ENCODE measurements around the gene LAMP5. TPM values are rescaled to one million over a fixed set of nuclear protein-coding genes. Genes with fewer than 3 reads are reported as not detected.

LAMP5 gene
- 100 to 1,000 TPM in 3 of 8 experiments, 10 to 100 TPM in 2, 1 to 10 TPM in 1, under 1 TPM in 2; 0.20 to 104 (median 54.6) TPM for total RNA-seq

GRCh38 chr20:9514461-9515213, at the start of gene LAMP5:
Gene LAMP5 (plus strand): TSS chr20:9514590. CDS start chr20:9514853, 263 bp downstream.
- in situ Hi-C loops (cut with MboI; ENCODE audit: low pct_unique_long_range_greater_than_20kb in 2 of 9, low sequenced_read_pairs in 9 of 9, unreplicated experiment in 9 of 9): no loop called here
- 0 to 43% (median 1%) methylated on average over 2 to 9 of the region's 38 CpGs; no CpG with 5 or more reads in 2 of the 10 experiments for WGBS, 10 experiments
- peak; percentile 84 to 91 (median 88) for ATAC-seq (replicated peaks in 6 of 8)
- H3K27ac ChIP-seq: peak within 1 kb of the TSS in 1 of 2 donors; percentile 80
- peaks cover 27 to 54% of the 10 kb centered on the region in 2 donors for H3K4me1 ChIP-seq (replicated peaks in 1 of 2)
- H3K4me3 ChIP-seq: peak within 1 kb of the TSS; percentile 48 to 71 (median 55)

GRCh38 chr20:9467995-9468394, 46.4 kb upstream of the LAMP5 start:
- ATAC-seq (replicated peaks in 6 of 8): peak in 2 of 8 experiments; percentile 45 to 58
- in situ Hi-C loops (cut with MboI; ENCODE audit: low pct_unique_long_range_greater_than_20kb in 2 of 9, low sequenced_read_pairs in 9 of 9, unreplicated experiment in 9 of 9): no loop called here

GRCh38 chr20:9474835-9475415, 39.5 kb upstream of the LAMP5 start:
- H3K4me3 ChIP-seq: no peak overlapping the region
- ATAC-seq (replicated peaks in 6 of 8): peak in 3 of 8 experiments; percentile 36 to 93 (median 87)
- peaks cover 0 to 19% of the 10 kb centered on the region in 2 donors for H3K4me1 ChIP-seq (replicated peaks in 1 of 2)
- in situ Hi-C loops (cut with MboI; ENCODE audit: low pct_unique_long_range_greater_than_20kb in 2 of 9, low sequenced_read_pairs in 9 of 9, unreplicated experiment in 9 of 9): no loop called here
- 0 to 100% (median 67%) methylated on average over 1 to 2 of the region's 2 CpGs; no CpG with 5 or more reads in 1 of the 10 experiments for WGBS, 10 experiments
- H3K27ac ChIP-seq: no peak overlapping the region

More at GRCh38 chr20:9467995-9468394, 46.4 kb upstream of the LAMP5 start:
- Histone ChIP-seq H3K4me1 (replicated peaks in 1 of 2) (no peaks in the 10 kb centered on the region), H3K27ac (no peak overlapping the region), H3K4me3 (no peak overlapping the region)
- WGBS, 10 experiments: 0 to 49% (median 20%) methylated on average over 1 to 3 of the region's 3 CpGs; no CpG with 5 or more reads in 3 of the 10 experiments

- ATAC-seq (replicated peaks in 6 of 8): peak in 2 of 8 experiments; percentile 16 to 18
- Histone ChIP-seq H3K4me1 (replicated peaks in 1 of 2) (peaks cover 0 to 19% of the 10 kb centered on the region in 2 donors), H3K27ac (no peak overlapping the region), H3K4me3 (no peak overlapping the region)
- in situ Hi-C loops (cut with MboI; ENCODE audit: low pct_unique_long_range_greater_than_20kb in 2 of 9, low sequenced_read_pairs in 9 of 9, unreplicated experiment in 9 of 9): no loop called here
Measured at GRCh38 chr20:9475456-9475855, 38.9 kb upstream of the LAMP5 start.

- 23 to 100% (median 78%) methylated on average over 2 to 4 of the region's 4 CpGs; no CpG with 5 or more reads in 1 of the 10 experiments for WGBS, 10 experiments
- H3K4me3 ChIP-seq: no peak overlapping the region
- peaks cover 0 to 19% of the 10 kb centered on the region in 2 donors for H3K4me1 ChIP-seq (replicated peaks in 1 of 2)
- no peak for ATAC-seq (replicated peaks in 6 of 8)
- no peak overlapping the region for H3K27ac ChIP-seq
- in situ Hi-C loops (cut with MboI; ENCODE audit: low pct_unique_long_range_greater_than_20kb in 2 of 9, low sequenced_read_pairs in 9 of 9, unreplicated experiment in 9 of 9): no loop called here
Measured at GRCh38 chr20:9476174-9476573, 38.2 kb upstream of the LAMP5 start.

- ATAC-seq (replicated peaks in 6 of 8): no peak
- Histone ChIP-seq H3K27ac (no peak overlapping the region), H3K4me1 (replicated peaks in 1 of 2) (peaks cover 0 to 19% of the 10 kb centered on the region in 2 donors), H3K4me3 (no peak overlapping the region)
- WGBS, 10 experiments: 67 to 100% (median 93%) methylated on average over 1 to 7 of the region's 7 CpGs
- in situ Hi-C loops (cut with MboI; ENCODE audit: low pct_unique_long_range_greater_than_20kb in 2 of 9, low sequenced_read_pairs in 9 of 9, unreplicated experiment in 9 of 9): no loop called here
Measured at GRCh38 chr20:9476637-9477036, 37.8 kb upstream of the LAMP5 start.

GRCh38 chr20:9478771-9479170, 35.6 kb upstream of the LAMP5 start:
- ATAC-seq (replicated peaks in 6 of 8): no peak
- 56 to 100% (median 94%) methylated on average over 1 to 4 of the region's 4 CpGs; no CpG with 5 or more reads in 1 of the 10 experiments for WGBS, 10 experiments
- no peak overlapping the region for H3K27ac ChIP-seq
- no peak overlapping the region for H3K4me3 ChIP-seq
- in situ Hi-C loops (cut with MboI; ENCODE audit: low pct_unique_long_range_greater_than_20kb in 2 of 9, low sequenced_read_pairs in 9 of 9, unreplicated experiment in 9 of 9): no loop called here
- peaks cover 0 to 19% of the 10 kb centered on the region in 2 donors for H3K4me1 ChIP-seq (replicated peaks in 1 of 2)

- in situ Hi-C loops (cut with MboI; ENCODE audit: low pct_unique_long_range_greater_than_20kb in 2 of 9, low sequenced_read_pairs in 9 of 9, unreplicated experiment in 9 of 9): no loop called here
- WGBS, 10 experiments: 86 to 100% (median 91%) methylated on average over 1 to 4 of the region's 4 CpGs
- Histone ChIP-seq H3K4me3 (no peak overlapping the region), H3K4me1 (replicated peaks in 1 of 2) (peaks cover 0 to 15% of the 10 kb centered on the region in 2 donors), H3K27ac (no peak overlapping the region)
- no peak for ATAC-seq (replicated peaks in 6 of 8)
Measured at GRCh38 chr20:9480066-9480465, 34.3 kb upstream of the LAMP5 start.

GRCh38 chr20:9482180-9482579, 32.2 kb upstream of the LAMP5 start:
- ATAC-seq (replicated peaks in 6 of 8): no peak
- WGBS, 10 experiments: 47 to 100% (median 91%) methylated on average over 1 to 3 of the region's 3 CpGs

GRCh38 chr20:9483131-9483530, 31.3 kb upstream of the LAMP5 start:
- no peak overlapping the region for H3K4me3 ChIP-seq
- no peaks in the 10 kb centered on the region for H3K4me1 ChIP-seq (replicated peaks in 1 of 2)
- WGBS, 10 experiments: 0 to 100% (median 70%) methylated on average over 1 to 2 of the region's 2 CpGs; no CpG with 5 or more reads in 1 of the 10 experiments
- no peak overlapping the region for H3K27ac ChIP-seq
- in situ Hi-C loops (cut with MboI; ENCODE audit: low pct_unique_long_range_greater_than_20kb in 2 of 9, low sequenced_read_pairs in 9 of 9, unreplicated experiment in 9 of 9): no loop called here
- no peak for ATAC-seq (replicated peaks in 6 of 8)

More at GRCh38 chr20:9482180-9482579, 32.2 kb upstream of the LAMP5 start:
- Histone ChIP-seq H3K4me3 (no peak overlapping the region), H3K4me1 (replicated peaks in 1 of 2) (no peaks in the 10 kb centered on the region), H3K27ac (no peak overlapping the region)
- in situ Hi-C loops (cut with MboI; ENCODE audit: low pct_unique_long_range_greater_than_20kb in 2 of 9, low sequenced_read_pairs in 9 of 9, unreplicated experiment in 9 of 9): no loop called here

GRCh38 chr20:9485614-9486340, 28.6 kb upstream of the LAMP5 start:
- ATAC-seq (replicated peaks in 6 of 8): no peak
- 43 to 100% (median 70%) methylated on average over 1 to 9 of the region's 9 CpGs for WGBS, 10 experiments
- no peak overlapping the region for H3K4me3 ChIP-seq
- H3K27ac ChIP-seq: no peak overlapping the region
- in situ Hi-C loops (cut with MboI; ENCODE audit: low pct_unique_long_range_greater_than_20kb in 2 of 9, low sequenced_read_pairs in 9 of 9, unreplicated experiment in 9 of 9): no loop called here
- peaks cover 3 to 7% of the 10 kb centered on the region in 2 donors for H3K4me1 ChIP-seq (replicated peaks in 1 of 2)

GRCh38 chr20:9487231-9487630, 27.2 kb upstream of the LAMP5 start:
- Histone ChIP-seq H3K4me3 (no peak overlapping the region), H3K4me1 (replicated peaks in 1 of 2) (peaks cover 10 to 12% of the 10 kb centered on the region in 2 donors), H3K27ac (no peak overlapping the region)
- WGBS, 10 experiments: 36 to 100% (median 96%) methylated on average over 1 to 4 of the region's 4 CpGs; no CpG with 5 or more reads in 1 of the 10 experiments
- no peak for ATAC-seq (replicated peaks in 6 of 8)
- in situ Hi-C loops (cut with MboI; ENCODE audit: low pct_unique_long_range_greater_than_20kb in 2 of 9, low sequenced_read_pairs in 9 of 9, unreplicated experiment in 9 of 9): no loop called here

- Histone ChIP-seq H3K4me1 (replicated peaks in 1 of 2) (peaks cover 10 to 12% of the 10 kb centered on the region in 2 donors), H3K27ac (no peak overlapping the region), H3K4me3 (no peak overlapping the region)
- 13 to 100% (median 67%) methylated on average over 1 to 2 of the region's 2 CpGs for WGBS, 10 experiments
- ATAC-seq (replicated peaks in 6 of 8): no peak
- in situ Hi-C loops (cut with MboI; ENCODE audit: low pct_unique_long_range_greater_than_20kb in 2 of 9, low sequenced_read_pairs in 9 of 9, unreplicated experiment in 9 of 9): no loop called here
Measured at GRCh38 chr20:9488063-9488462, 26.3 kb upstream of the LAMP5 start.
